Adipocyte (in vitro differentiated cells): ENCODE measurements around the gene UGT1A8.
"Not testable (repeated sequence)": the region's sequence is repeated elsewhere in the genome, so short reads cannot be mapped to it uniquely, and the experiment has no call there.

ENCODE experiments used
- DNase-seq: peaks from one replicate; pipeline ENCODE4 v3.0.0-alpha.2; 2015; ENCODE audit warnings: low read depth
- H3K27me3 ChIP-seq: replicated peaks from 2 replicates; pipeline ENCODE4 v1.7.0; 2013; ENCODE audit warnings: mild to moderate bottlenecking, low read length, moderate library complexity; ENCODE audit not compliant: control insufficient read depth, insufficient read depth
- H3K36me3 ChIP-seq: 2 replicates; pipeline ENCODE4 v1.7.0; 2013; ENCODE audit warnings: low read length, mild to moderate bottlenecking, moderate library complexity; ENCODE audit not compliant: control insufficient read depth, insufficient read depth, severe bottlenecking
- H3K4me1 ChIP-seq: 2 replicates; pipeline ENCODE4 v1.7.0; 2013; ENCODE audit warnings: mild to moderate bottlenecking, low read length, moderate library complexity; ENCODE audit not compliant: control insufficient read depth, insufficient read depth
- H3K4me3 ChIP-seq: 2 replicates; pipeline ENCODE4 v1.7.0; 2013; ENCODE audit warnings: mild to moderate bottlenecking, low read length, moderate library complexity
- H3K9ac ChIP-seq: 2 replicates; pipeline ENCODE4 v1.7.0; 2013; ENCODE audit warnings: mild to moderate bottlenecking, low read length, moderate library complexity
- H3K9me3 ChIP-seq: 2 replicates; pipeline ENCODE4 v1.7.0; 2013; ENCODE audit warnings: mild to moderate bottlenecking, low read length, moderate library complexity; ENCODE audit not compliant: control insufficient read depth

Gene UGT1A8

GRCh38 chr2:233643128-233643527 is 25.7 kb downstream of the UGT1A8 start:
- Histone ChIP-seq H3K4me3 (no peak overlapping the region), H3K9me3 (peaks cover 18% of the 10 kb centered on the region), H3K4me1 (no peaks in the 10 kb centered on the region), H3K9ac (no peak overlapping the region), H3K27me3 (no peaks in the 10 kb centered on the region), H3K36me3 (no peaks in the 10 kb centered on the region)
- no peak for DNase-seq

GRCh38 chr2:233646033-233646432 is 28.6 kb downstream of the UGT1A8 start:
- H3K4me1 ChIP-seq, H3K9ac ChIP-seq: not testable (repeated sequence)

GRCh38 chr2:233650981-233651380 is 33.5 kb downstream of the UGT1A8 start:
- DNase-seq: no peak
- Histone ChIP-seq H3K36me3 (no peaks in the 10 kb centered on the region), H3K4me3 (no peak overlapping the region), H3K4me1 (no peaks in the 10 kb centered on the region), H3K27me3 (no peaks in the 10 kb centered on the region), H3K9me3 (peaks cover 8% of the 10 kb centered on the region), H3K9ac (no peak overlapping the region)

More at GRCh38 chr2:233646033-233646432, 28.6 kb downstream of the UGT1A8 start:
- H3K4me3 ChIP-seq, H3K27me3 ChIP-seq, DNase-seq, H3K36me3 ChIP-seq: not testable (repeated sequence)
- H3K9me3 ChIP-seq: peaks cover 18% of the 10 kb centered on the region

- Histone ChIP-seq H3K4me3 (no peak overlapping the region), H3K4me1 (no peaks in the 10 kb centered on the region), H3K27me3 (no peaks in the 10 kb centered on the region), H3K36me3 (no peaks in the 10 kb centered on the region), H3K9ac (no peak overlapping the region), H3K9me3 (peaks cover 6% of the 10 kb centered on the region)
- no peak for DNase-seq
Observed at GRCh38 chr2:233651430-233651829, 34.0 kb downstream of the UGT1A8 start.

- DNase-seq: no peak
- H3K36me3 ChIP-seq: no peaks in the 10 kb centered on the region
- peaks cover 3% of the 10 kb centered on the region for H3K27me3 ChIP-seq
- no peak overlapping the region for H3K4me3 ChIP-seq
- no peaks in the 10 kb centered on the region for H3K4me1 ChIP-seq
- H3K9ac ChIP-seq: no peak overlapping the region
- H3K9me3 ChIP-seq: no peaks in the 10 kb centered on the region
Observed at GRCh38 chr2:233654501-233654900, 37.1 kb downstream of the UGT1A8 start.

- no peaks in the 10 kb centered on the region for H3K9me3 ChIP-seq
- no peak for DNase-seq
- no peak overlapping the region for H3K4me3 ChIP-seq
- peaks cover 3% of the 10 kb centered on the region for H3K27me3 ChIP-seq
- no peaks in the 10 kb centered on the region for H3K4me1 ChIP-seq
- no peak overlapping the region for H3K9ac ChIP-seq
- no peaks in the 10 kb centered on the region for H3K36me3 ChIP-seq
Observed at GRCh38 chr2:233655043-233655442, 37.6 kb downstream of the UGT1A8 start.

GRCh38 chr2:233655943-233656342 is 38.5 kb downstream of the UGT1A8 start:
- not testable (repeated sequence) for H3K9me3 ChIP-seq, DNase-seq, H3K27me3 ChIP-seq, H3K9ac ChIP-seq, H3K4me3 ChIP-seq, H3K36me3 ChIP-seq, H3K4me1 ChIP-seq

- Histone ChIP-seq H3K4me3 (no peak overlapping the region), H3K9me3 (peaks cover 4% of the 10 kb centered on the region), H3K4me1 (no peaks in the 10 kb centered on the region), H3K9ac (no peak overlapping the region), H3K36me3 (no peaks in the 10 kb centered on the region), H3K27me3 (peaks cover 3% of the 10 kb centered on the region)
- no peak for DNase-seq
Observed at GRCh38 chr2:233656443-233656842, 39.0 kb downstream of the UGT1A8 start.

GRCh38 chr2:233658610-233659009 is 41.2 kb downstream of the UGT1A8 start:
- H3K4me1 ChIP-seq: no peaks in the 10 kb centered on the region
- peaks cover 6% of the 10 kb centered on the region for H3K9me3 ChIP-seq
- H3K36me3 ChIP-seq: no peaks in the 10 kb centered on the region
- H3K27me3 ChIP-seq: peaks cover 3% of the 10 kb centered on the region
- no peak for DNase-seq
- H3K9ac ChIP-seq: no peak overlapping the region
- no peak overlapping the region for H3K4me3 ChIP-seq

GRCh38 chr2:233663911-233664310 is 46.5 kb downstream of the UGT1A8 start:
- H3K4me1 ChIP-seq: no peaks in the 10 kb centered on the region
- H3K4me3 ChIP-seq: no peak overlapping the region
- DNase-seq: no peak
- peaks cover 3% of the 10 kb centered on the region for H3K27me3 ChIP-seq
- peaks cover 6% of the 10 kb centered on the region for H3K9me3 ChIP-seq
- no peak overlapping the region for H3K9ac ChIP-seq
- no peaks in the 10 kb centered on the region for H3K36me3 ChIP-seq

GRCh38 chr2:233668605-233669260 is 51.3 kb downstream of the UGT1A8 start:
- no peaks in the 10 kb centered on the region for H3K9me3 ChIP-seq
- no peak overlapping the region for H3K4me3 ChIP-seq
- H3K27me3 ChIP-seq: peaks cover 1% of the 10 kb centered on the region
- no peak for DNase-seq
- H3K4me1 ChIP-seq: no peaks in the 10 kb centered on the region
- H3K36me3 ChIP-seq: no peaks in the 10 kb centered on the region
- no peak overlapping the region for H3K9ac ChIP-seq
